Measurements from ENCODE around the gene MYO1D. TPM values are rescaled to one million over a fixed set of nuclear protein-coding genes. Genes with fewer than 3 reads are reported as not detected.
"Not testable (repeated sequence)": the region's sequence is repeated elsewhere in the genome, so short reads cannot be mapped to it uniquely, and the experiment has no call there.

The MYO1D gene
- polyA plus RNA-seq, 1 donor = 66.8 TPM

DNA sequence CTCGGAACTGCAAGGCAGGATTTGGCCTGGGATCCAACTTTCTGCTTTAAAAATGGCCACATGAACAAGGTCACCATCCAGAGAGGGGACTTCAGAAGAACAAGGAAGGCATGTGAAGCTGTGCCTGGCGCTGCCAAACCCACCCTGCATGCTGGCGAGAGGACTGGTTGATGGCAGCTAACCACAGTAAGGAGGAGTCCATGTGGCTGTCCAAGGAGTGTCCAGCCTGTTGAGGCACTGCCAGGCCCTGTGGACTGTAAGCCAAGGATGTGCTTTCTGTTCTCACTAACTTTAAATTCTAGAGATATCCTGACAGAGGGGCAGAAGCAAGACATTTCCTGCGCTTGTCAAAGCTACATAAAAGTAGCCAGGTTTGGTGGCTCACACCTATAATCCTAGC is 349.8 kb downstream of the MYO1D start:
- H3K4me3 ChIP-seq (ENCODE audit: low read length) = no peak overlapping the region
- H3K4me1 ChIP-seq (ENCODE audit: control insufficient read depth, insufficient read depth, low read length) = no peaks in the 10 kb centered on the region
- H3K27ac ChIP-seq (ENCODE audit: low read length) = no peak overlapping the region
- H3K36me3 ChIP-seq (ENCODE audit: control insufficient read depth, insufficient read depth, low read length) = peaks cover 6% of the 10 kb centered on the region
- H3K27me3 ChIP-seq (ENCODE audit: control insufficient read depth, insufficient read depth, low read length) = no peaks in the 10 kb centered on the region
- H3K9me3 ChIP-seq (ENCODE audit: control insufficient read depth, low read depth, low read length) = no peaks in the 10 kb centered on the region
- WGBS (ENCODE audit: insufficient coverage, low lambda C conversion rate) = no CpG with 5 or more reads among the region's 4 CpGs
- no peak for DNase-seq

DNA sequence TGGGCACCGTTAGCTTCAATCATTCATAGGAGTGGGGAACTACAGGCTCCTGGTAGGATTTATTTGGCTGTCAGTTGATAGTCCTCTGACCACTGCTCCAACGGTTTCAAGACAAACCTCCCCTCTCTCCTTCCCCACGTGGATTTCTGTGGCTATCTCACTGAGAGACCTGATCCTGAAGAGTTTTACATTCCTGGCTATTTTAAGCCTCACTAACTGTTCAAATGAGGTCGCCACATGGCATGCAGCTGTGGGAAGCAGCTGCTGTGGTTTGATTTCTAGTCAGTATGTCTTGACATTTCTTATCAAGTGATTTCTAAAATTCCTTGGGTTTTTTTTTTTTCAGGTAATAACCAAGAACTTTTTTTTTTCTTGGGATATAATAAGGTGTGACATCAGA is 351.8 kb downstream of the MYO1D start:
- Histone ChIP-seq H3K27ac (ENCODE audit: low read length) (no peak overlapping the region), H3K27me3 (ENCODE audit: control insufficient read depth, insufficient read depth, low read length) (no peaks in the 10 kb centered on the region), H3K36me3 (ENCODE audit: control insufficient read depth, insufficient read depth, low read length) (peaks cover 6% of the 10 kb centered on the region), H3K9me3 (ENCODE audit: control insufficient read depth, low read depth, low read length) (no peaks in the 10 kb centered on the region), H3K4me1 (ENCODE audit: control insufficient read depth, insufficient read depth, low read length) (peaks cover 4% of the 10 kb centered on the region), H3K4me3 (ENCODE audit: low read length) (no peak overlapping the region)
- no peak for DNase-seq
- WGBS (ENCODE audit: insufficient coverage, low lambda C conversion rate) = no CpG with 5 or more reads among the region's 4 CpGs

DNA sequence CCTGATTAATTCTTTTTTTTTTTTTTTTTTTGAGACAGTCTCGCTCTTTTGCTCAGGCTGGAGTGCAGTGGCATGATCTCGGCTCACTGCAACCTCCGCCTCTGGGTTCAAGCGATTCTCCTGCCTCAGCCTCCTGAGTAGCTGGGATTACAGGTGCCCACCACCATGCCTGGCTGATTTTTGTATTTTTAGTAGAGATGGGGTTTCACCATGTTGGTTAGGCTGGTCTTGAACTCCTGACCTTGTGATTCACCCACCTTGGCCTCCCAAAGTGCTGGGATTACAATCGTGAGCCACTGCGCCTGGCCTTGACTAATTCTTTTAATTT is 352.4 kb downstream of the MYO1D start:
- not testable (repeated sequence) for H3K36me3 ChIP-seq (ENCODE audit: control insufficient read depth, insufficient read depth, low read length); H3K9me3 ChIP-seq (ENCODE audit: control insufficient read depth, low read depth, low read length); DNase-seq; H3K27ac ChIP-seq (ENCODE audit: low read length); H3K4me1 ChIP-seq (ENCODE audit: control insufficient read depth, insufficient read depth, low read length); H3K27me3 ChIP-seq (ENCODE audit: control insufficient read depth, insufficient read depth, low read length); H3K4me3 ChIP-seq (ENCODE audit: low read length)
- WGBS (ENCODE audit: insufficient coverage, low lambda C conversion rate) = no CpG with 5 or more reads among the region's 6 CpGs

DNA sequence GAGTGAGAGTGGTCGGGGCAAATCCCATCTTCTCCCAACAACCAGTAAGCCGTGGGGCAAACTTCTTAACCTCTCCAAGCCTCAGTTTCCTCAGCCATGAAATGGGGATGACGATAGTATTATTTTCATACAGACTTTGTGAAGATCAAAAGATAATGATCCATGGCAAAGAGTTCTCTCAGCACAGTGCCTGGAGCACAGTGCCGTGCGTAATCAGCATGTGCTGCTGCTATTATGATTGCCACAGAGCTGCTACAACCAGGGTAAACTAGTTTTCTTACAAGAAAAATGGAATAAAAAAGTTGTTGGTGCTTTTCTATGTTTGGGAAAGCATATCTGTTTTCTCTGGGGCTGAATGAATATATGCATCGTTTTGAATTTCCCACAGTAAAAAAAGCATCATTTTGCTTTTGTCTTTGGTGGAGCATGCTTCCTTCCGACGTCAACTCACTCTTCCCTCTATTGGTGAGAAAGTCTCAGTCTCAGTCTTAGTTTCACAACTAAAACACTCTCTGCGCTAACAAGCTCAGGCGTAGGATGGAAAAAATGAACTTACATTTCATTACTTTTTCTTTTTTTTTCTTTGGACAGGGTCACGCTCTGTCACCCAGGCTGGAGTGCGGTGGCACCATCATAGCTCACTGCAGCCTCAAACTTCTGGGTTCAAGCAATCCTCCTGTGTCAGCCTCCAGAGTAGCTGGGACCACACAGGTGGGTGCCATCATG is 352.9 kb downstream of the MYO1D start:
- H3K9me3 ChIP-seq (ENCODE audit: control insufficient read depth, low read depth, low read length) = no peaks in the 10 kb centered on the region
- peaks cover 8% of the 10 kb centered on the region for H3K4me1 ChIP-seq (ENCODE audit: control insufficient read depth, insufficient read depth, low read length)
- WGBS (ENCODE audit: insufficient coverage, low lambda C conversion rate) = 95% methylated on average over 3 of the region's 12 CpGs
- no peak for DNase-seq
- H3K27me3 ChIP-seq (ENCODE audit: control insufficient read depth, insufficient read depth, low read length) = no peaks in the 10 kb centered on the region
- no peak overlapping the region for H3K4me3 ChIP-seq (ENCODE audit: low read length)
- no peak overlapping the region for H3K27ac ChIP-seq (ENCODE audit: low read length)
- H3K36me3 ChIP-seq (ENCODE audit: control insufficient read depth, insufficient read depth, low read length) = peaks cover 5% of the 10 kb centered on the region

DNA sequence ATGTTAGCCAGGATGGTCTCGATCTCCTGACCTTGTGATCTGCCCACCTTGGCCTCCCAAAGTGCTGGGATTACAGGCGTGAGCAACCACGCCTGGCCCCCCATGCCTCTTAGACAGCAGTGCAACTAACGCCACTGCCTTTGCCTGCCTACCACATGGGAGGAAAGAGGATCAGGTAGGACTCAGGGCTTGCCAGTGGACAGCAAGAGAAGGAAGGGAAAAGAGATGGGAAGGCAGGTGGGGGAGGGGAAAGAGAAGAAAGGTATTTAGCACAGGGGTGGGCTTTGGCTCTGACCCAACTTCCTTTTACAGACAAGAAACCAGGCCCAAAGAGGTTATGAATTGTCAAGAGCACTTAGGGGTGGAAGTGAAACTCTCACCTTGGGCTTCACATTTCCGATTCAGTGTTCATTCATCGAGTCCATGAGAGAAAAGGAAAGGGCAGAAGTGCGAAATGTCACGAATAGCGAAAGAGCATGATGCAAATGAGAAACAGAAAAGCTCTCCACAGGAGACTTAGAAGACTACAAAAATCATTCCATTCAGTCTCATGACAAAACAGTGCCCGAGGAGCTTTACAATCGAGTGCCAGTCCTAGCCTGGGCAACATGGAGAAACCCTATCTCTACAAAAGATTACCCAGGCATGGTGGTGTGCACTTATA is 353.8 kb downstream of the MYO1D start:
- peaks cover 8% of the 10 kb centered on the region for H3K4me1 ChIP-seq (ENCODE audit: control insufficient read depth, insufficient read depth, low read length)
- WGBS (ENCODE audit: insufficient coverage, low lambda C conversion rate) = 81% methylated on average over 3 of the region's 11 CpGs
- no peak overlapping the region for H3K27ac ChIP-seq (ENCODE audit: low read length)
- H3K4me3 ChIP-seq (ENCODE audit: low read length) = no peak overlapping the region
- H3K9me3 ChIP-seq (ENCODE audit: control insufficient read depth, low read depth, low read length) = no peaks in the 10 kb centered on the region
- H3K36me3 ChIP-seq (ENCODE audit: control insufficient read depth, insufficient read depth, low read length) = no peaks in the 10 kb centered on the region
- DNase-seq = no peak
- no peaks in the 10 kb centered on the region for H3K27me3 ChIP-seq (ENCODE audit: control insufficient read depth, insufficient read depth, low read length)

- Histone ChIP-seq H3K4me1 (ENCODE audit: control insufficient read depth, insufficient read depth, low read length) (peaks cover 8% of the 10 kb centered on the region), H3K36me3 (ENCODE audit: control insufficient read depth, insufficient read depth, low read length) (no peaks in the 10 kb centered on the region), H3K4me3 (ENCODE audit: low read length) (no peak overlapping the region), H3K27ac (ENCODE audit: low read length) (no peak overlapping the region), H3K9me3 (ENCODE audit: control insufficient read depth, low read depth, low read length) (no peaks in the 10 kb centered on the region), H3K27me3 (ENCODE audit: control insufficient read depth, insufficient read depth, low read length) (no peaks in the 10 kb centered on the region)
- no peak for DNase-seq
- WGBS (ENCODE audit: insufficient coverage, low lambda C conversion rate) = 100% methylated on average over 3 of the region's 9 CpGs
These were observed 356.1 kb downstream of the MYO1D start for GRCh38 chr17:32520737-32521404.

- peak; percentile 48 to 79 for DNase-seq
- no peaks in the 10 kb centered on the region for H3K27me3 ChIP-seq (ENCODE audit: control insufficient read depth, insufficient read depth, low read length)
- WGBS (ENCODE audit: insufficient coverage, low lambda C conversion rate) = no CpG with 5 or more reads among the region's 17 CpGs
- H3K9me3 ChIP-seq (ENCODE audit: control insufficient read depth, low read depth, low read length) = no peaks in the 10 kb centered on the region
- peaks cover 11% of the 10 kb centered on the region for H3K4me1 ChIP-seq (ENCODE audit: control insufficient read depth, insufficient read depth, low read length)
- no peaks in the 10 kb centered on the region for H3K36me3 ChIP-seq (ENCODE audit: control insufficient read depth, insufficient read depth, low read length)
- H3K27ac ChIP-seq (ENCODE audit: low read length) = peak overlapping the region; percentile 43
- H3K4me3 ChIP-seq (ENCODE audit: low read length) = no peak overlapping the region
These were observed 356.7 kb downstream of the MYO1D start for GRCh38 chr17:32520104-32520701.

GRCh38 chr17:32519228-32520103 is 357.5 kb downstream of the MYO1D start:
- peak in 1 of 2 donors; percentile 54 for DNase-seq
- H3K4me3 ChIP-seq (ENCODE audit: low read length) = peak overlapping the region; percentile 23
- H3K27me3 ChIP-seq (ENCODE audit: control insufficient read depth, insufficient read depth, low read length) = no peaks in the 10 kb centered on the region
- no CpG with 5 or more reads among the region's 61 CpGs for WGBS (ENCODE audit: insufficient coverage, low lambda C conversion rate)
- H3K4me1 ChIP-seq (ENCODE audit: control insufficient read depth, insufficient read depth, low read length) = peaks cover 16% of the 10 kb centered on the region
- no peaks in the 10 kb centered on the region for H3K36me3 ChIP-seq (ENCODE audit: control insufficient read depth, insufficient read depth, low read length)
- peak overlapping the region; percentile 43 for H3K27ac ChIP-seq (ENCODE audit: low read length)
- no peaks in the 10 kb centered on the region for H3K9me3 ChIP-seq (ENCODE audit: control insufficient read depth, low read depth, low read length)

DNA sequence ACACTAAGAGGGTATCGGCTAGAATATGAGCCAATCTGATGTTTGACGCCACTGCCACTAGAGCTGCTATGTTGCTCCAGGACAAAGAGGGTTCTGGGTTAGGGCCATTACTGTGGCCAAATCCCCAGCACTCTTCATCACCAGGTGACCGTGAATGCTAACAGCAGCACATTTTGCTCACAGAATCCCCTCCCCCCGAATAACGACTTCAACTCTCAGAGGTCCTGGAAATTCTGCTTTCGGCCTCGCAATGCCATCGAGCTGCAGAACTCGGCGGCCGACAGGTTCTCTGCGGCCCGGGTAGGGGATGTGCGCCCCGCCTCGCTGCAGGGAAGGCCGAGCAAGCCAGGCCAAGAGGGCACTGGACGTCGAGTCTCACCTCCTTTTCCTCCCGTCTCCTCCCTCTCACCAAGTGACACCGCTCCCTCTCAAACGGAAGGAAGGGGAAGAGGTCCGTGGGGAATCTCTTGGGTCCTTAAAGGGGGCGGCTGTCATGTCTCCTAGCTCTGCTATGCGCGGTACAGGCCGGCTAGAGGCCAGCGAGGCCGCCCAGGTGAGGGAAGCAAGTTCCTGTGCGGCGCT is 358.2 kb downstream of the MYO1D start:
- no peak for DNase-seq
- no CpG with 5 or more reads among the region's 31 CpGs for WGBS (ENCODE audit: insufficient coverage, low lambda C conversion rate)
- Histone ChIP-seq H3K4me3 (ENCODE audit: low read length) (peak overlapping the region; percentile 17), H3K27me3 (ENCODE audit: control insufficient read depth, insufficient read depth, low read length) (no peaks in the 10 kb centered on the region), H3K36me3 (ENCODE audit: control insufficient read depth, insufficient read depth, low read length) (no peaks in the 10 kb centered on the region), H3K27ac (ENCODE audit: low read length) (no peak overlapping the region), H3K4me1 (ENCODE audit: control insufficient read depth, insufficient read depth, low read length) (peaks cover 16% of the 10 kb centered on the region), H3K9me3 (ENCODE audit: control insufficient read depth, low read depth, low read length) (no peaks in the 10 kb centered on the region)

Measured in large intestine (tissue), 3 donors.